Uterus (tissue), 4 donors: ENCODE measurements around the gene MALAT1. TPM values are rescaled to one million over a fixed set of nuclear protein-coding genes. Genes with fewer than 3 reads are reported as not detected.
A peak's percentile ranks its signal among the peaks of the same experiment; 100 is the strongest.

Experiments used
- DNase-seq, 2 donors: peaks; one replicate each; pipeline ENCODE4 v3.0.0-alpha.2; 2019 to 2020
- H3K27ac ChIP-seq, 2 donors: fragments of 200-600 bp; sonication (generic); 1 replicate in 1 of 2; 2 replicates in 1 of 2; pipeline ENCODE4 v1.5.1; 2016 to 2018
- H3K27me3 ChIP-seq, 2 donors: fragments of 200-600 bp; sonication (generic); one replicate each; pipeline ENCODE4 v1.5.1; 2018 to 2019; ENCODE audit warnings: control low read depth in 1 of 2
- H3K36me3 ChIP-seq, 2 donors: fragments of 200-600 bp; sonication (generic); one replicate each; pipeline ENCODE4 v1.5.1; 2019; ENCODE audit warnings: control low read depth in 1 of 2
- H3K4me1 ChIP-seq, 2 donors: fragments of 200-600 bp; sonication (generic); one replicate each; pipeline ENCODE4 v1.5.1; 2018 to 2019; ENCODE audit warnings: control low read depth in 1 of 2
- H3K4me3 ChIP-seq, 2 donors: fragments of 200-600 bp; sonication (generic); 1 replicate in 1 of 2; 2 replicates in 1 of 2; pipeline ENCODE4 v1.5.1; 2018 to 2019; ENCODE audit warnings: mild to moderate bottlenecking in 1 of 2
- H3K9me3 ChIP-seq, 2 donors: fragments of 200-600 bp; sonication (generic); one replicate each; pipeline ENCODE4 v1.5.1; 2019; ENCODE audit warnings: control low read depth in 1 of 2
- POLR2A ChIP-seq, 2 donors: fragments of 450-650 bp; IDR thresholded peaks; one replicate each; pipeline ENCODE4 v1.6.1; 2016; ENCODE audit warnings: antibody characterized with exemption in 2 of 2, mild to moderate bottlenecking in 1 of 2, moderate library complexity in 1 of 2
- intact Hi-C: fragments of 100-400 bp; cut with DNase I; formaldehyde crosslinking; loops from one replicate; pipeline ENCODE4 v1.15.1; 2023; ENCODE audit warnings: low total_unique reads
- total RNA-seq, 4 donors: library from RNA; depleted of rRNA in 3 of 4; stranded (reverse); fragments of >200 nt in 3 of 4; gene quantifications; one replicate each; pipeline versions ENCODE4 v1.1.0 to v1.2.4, GENCODE V29; 2014 to 2023
- TF ChIP-seq, protein P1 (sequence below), 4 experiments: fragments of 200-600 bp in 2 of 4; fragments of 450-650 bp in 2 of 4; sonication (generic) in 2 of 4; IDR thresholded peaks; one replicate each; pipeline ENCODE4 v1.5.1; 2016 to 2019; ENCODE audit warnings: antibody characterized with exemption in 4 of 4, mild to moderate bottlenecking in 2 of 4, moderate library complexity in 1 of 4
- donor health status: DM: yes; HTN: yes; CAD: no.

The MALAT1 gene
- total RNA-seq, 4 donors from 2014 or later = 6,732 to 19,335 (median 13,886) TPM

DNA sequence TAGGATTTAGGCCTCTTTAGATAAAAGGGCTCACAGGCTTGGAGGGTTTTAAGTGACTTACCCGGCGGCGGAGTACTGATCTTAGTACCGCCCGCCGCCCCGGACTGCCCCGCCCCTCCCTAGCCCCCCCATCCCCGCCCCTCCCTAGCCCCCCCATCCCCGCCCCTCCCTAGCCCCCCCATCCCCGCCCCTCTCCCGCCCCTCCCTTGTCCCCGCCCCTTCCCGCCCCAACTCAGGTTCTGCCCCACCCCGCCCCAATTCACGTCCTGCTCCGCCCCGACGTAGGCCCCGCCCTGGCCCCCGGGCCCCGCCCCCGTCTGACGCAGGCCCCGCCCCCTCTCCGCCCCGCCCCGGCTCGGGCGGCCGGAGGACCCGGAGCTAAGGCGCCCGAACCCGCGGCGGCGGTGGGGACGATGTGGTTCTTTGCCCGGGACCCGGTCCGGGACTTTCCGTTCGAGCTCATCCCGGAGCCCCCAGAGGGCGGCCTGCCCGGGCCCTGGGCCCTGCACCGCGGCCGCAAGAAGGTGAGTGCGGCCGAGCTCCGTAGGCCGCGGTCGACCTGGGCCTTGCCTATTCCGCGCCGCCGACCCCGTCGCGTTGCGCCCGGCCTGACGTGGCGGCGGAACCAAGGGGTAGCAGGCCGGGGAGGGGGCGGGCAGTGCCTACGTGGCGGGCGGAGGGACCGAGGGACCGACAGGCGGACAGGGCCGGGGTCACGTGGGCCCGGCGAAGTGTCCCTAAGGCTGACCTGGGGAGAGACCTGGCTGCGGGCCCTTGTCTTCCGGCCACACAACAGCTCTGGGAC is 26.1 kb downstream of the MALAT1 start, which contains the start of gene SCYL1:
TSS of gene SCYL1 (plus strand) at position 343 of the 805 bp plus-strand sequence. CDS start at position 414, 71 bp downstream.
- no peaks in the 10 kb centered on the region for H3K27me3 ChIP-seq
- H3K9me3 ChIP-seq = no peaks in the 10 kb centered on the region
- H3K4me3 ChIP-seq = peak within 1 kb of the TSS; percentile 75 to 81
- DNase-seq = peak; percentile 85 to 86
- H3K36me3 ChIP-seq = no peaks in the 10 kb centered on the region
- H3K27ac ChIP-seq = peak within 1 kb of the TSS; percentile 85 to 89
- intact Hi-C loops = no loop called here
- H3K4me1 ChIP-seq = peaks cover 3 to 10% of the 10 kb centered on the region in 2 donors
- peak; percentile 9 to 74 for TF ChIP-seq POLR2A (IDR thresholded peaks at IDR 0.05)
- TF ChIP-seq, protein P1, sequence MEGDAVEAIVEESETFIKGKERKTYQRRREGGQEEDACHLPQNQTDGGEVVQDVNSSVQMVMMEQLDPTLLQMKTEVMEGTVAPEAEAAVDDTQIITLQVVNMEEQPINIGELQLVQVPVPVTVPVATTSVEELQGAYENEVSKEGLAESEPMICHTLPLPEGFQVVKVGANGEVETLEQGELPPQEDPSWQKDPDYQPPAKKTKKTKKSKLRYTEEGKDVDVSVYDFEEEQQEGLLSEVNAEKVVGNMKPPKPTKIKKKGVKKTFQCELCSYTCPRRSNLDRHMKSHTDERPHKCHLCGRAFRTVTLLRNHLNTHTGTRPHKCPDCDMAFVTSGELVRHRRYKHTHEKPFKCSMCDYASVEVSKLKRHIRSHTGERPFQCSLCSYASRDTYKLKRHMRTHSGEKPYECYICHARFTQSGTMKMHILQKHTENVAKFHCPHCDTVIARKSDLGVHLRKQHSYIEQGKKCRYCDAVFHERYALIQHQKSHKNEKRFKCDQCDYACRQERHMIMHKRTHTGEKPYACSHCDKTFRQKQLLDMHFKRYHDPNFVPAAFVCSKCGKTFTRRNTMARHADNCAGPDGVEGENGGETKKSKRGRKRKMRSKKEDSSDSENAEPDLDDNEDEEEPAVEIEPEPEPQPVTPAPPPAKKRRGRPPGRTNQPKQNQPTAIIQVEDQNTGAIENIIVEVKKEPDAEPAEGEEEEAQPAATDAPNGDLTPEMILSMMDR (IDR thresholded peaks at IDR 0.05) = peak in 1 of 4 experiments; percentile 8

DNA sequence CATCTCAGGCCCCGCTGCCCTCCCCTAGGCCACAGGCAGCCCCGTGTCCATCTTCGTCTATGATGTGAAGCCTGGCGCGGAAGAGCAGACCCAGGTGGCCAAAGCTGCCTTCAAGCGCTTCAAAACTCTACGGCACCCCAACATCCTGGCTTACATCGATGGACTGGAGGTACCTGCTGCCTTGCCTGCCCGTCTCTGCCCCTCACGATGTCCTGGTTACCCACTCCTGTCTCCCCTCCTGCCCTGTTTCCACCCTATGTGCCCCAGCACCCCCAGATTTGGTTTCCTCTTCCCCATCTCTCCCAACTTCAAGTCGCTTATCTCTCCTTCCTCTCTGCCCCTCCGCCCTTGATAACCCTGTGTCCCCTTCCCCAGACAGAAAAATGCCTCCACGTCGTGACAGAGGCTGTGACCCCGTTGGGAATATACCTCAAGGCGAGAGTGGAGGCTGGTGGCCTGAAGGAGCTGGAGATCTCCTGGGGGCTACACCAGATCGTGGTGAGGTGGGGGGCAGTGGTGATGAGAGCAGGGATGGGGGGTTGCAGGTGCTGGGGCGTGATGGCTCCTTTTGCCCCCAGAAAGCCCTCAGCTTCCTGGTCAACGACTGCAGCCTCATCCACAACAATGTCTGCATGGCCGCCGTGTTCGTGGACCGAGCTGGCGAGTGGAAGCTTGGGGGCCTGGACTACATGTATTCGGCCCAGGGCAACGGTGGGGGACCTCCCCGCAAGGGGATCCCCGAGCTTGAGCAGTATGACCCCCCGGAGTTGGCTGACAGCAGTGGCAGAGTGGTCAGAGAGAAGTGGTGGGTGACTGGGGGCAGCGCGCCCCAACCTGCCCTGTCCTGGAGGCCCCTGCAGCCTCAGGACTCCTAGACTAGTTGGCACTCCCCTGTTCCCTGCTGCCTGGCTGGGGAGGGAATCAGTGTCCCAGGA is 27.0 kb downstream of the MALAT1 start:
- peak overlapping the region; percentile 75 to 81 for H3K4me3 ChIP-seq
- peaks cover 3 to 10% of the 10 kb centered on the region in 2 donors for H3K4me1 ChIP-seq
- no peaks in the 10 kb centered on the region for H3K36me3 ChIP-seq
- intact Hi-C loops = no loop called here
- TF ChIP-seq POLR2A (IDR thresholded peaks at IDR 0.05) = no peak
- TF ChIP-seq, protein P1 (IDR thresholded peaks at IDR 0.05) = no peak
- H3K27ac ChIP-seq = peak overlapping the region; percentile 85 to 89
- no peaks in the 10 kb centered on the region for H3K9me3 ChIP-seq
- no peaks in the 10 kb centered on the region for H3K27me3 ChIP-seq
- DNase-seq = no peak

DNA sequence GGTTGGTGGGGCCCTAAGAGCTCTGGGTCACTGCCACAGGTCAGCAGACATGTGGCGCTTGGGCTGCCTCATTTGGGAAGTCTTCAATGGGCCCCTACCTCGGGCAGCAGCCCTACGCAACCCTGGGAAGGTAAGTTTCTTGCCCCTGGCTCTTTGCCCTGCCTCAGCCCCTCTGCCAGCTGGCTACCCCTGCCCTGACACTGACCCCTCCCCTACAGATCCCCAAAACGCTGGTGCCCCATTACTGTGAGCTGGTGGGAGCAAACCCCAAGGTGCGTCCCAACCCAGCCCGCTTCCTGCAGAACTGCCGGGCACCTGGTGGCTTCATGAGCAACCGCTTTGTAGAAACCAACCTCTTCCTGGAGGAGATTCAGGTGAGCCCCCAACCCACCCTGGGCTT is 27.9 kb downstream of the MALAT1 start:
- H3K4me1 ChIP-seq = peaks cover 3 to 10% of the 10 kb centered on the region in 2 donors
- no peak for TF ChIP-seq POLR2A (IDR thresholded peaks at IDR 0.05)
- TF ChIP-seq, protein P1 (IDR thresholded peaks at IDR 0.05) = no peak
- no peaks in the 10 kb centered on the region for H3K36me3 ChIP-seq
- H3K27ac ChIP-seq = no peak overlapping the region
- DNase-seq = no peak
- no peaks in the 10 kb centered on the region for H3K27me3 ChIP-seq
- intact Hi-C loops = no loop called here
- H3K9me3 ChIP-seq = no peaks in the 10 kb centered on the region
- H3K4me3 ChIP-seq = no peak overlapping the region

DNA sequence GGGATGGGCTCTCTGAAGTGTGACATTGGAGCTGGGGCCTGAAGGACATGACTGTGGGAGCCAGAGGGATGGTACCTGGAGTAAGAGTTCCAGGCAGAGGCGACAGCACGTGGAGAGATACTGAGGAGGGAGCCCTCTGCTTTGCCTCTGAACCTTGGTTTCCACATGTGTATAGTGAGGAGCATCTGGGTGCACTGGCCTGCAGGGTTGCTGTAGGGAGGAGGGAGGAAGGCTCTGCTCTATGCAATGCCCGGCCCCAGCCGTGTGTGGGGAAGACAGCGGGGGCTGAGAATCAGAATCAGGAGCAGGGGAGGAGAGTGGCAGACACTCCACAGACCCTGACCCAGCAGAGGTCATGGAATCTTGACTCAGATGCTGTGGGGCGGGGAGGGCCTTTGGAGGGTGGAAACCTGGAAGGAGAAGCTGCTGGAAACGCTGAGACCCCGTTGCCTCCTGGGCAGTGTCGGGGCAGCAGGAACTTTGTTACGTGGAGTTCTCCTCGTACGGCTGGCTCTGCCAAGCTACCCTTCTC is 30.0 kb downstream of the MALAT1 start:
- Histone ChIP-seq H3K36me3 (no peaks in the 10 kb centered on the region), H3K4me3 (no peak overlapping the region), H3K27ac (no peak overlapping the region), H3K9me3 (no peaks in the 10 kb centered on the region), H3K4me1 (peaks cover 3 to 10% of the 10 kb centered on the region in 2 donors), H3K27me3 (no peaks in the 10 kb centered on the region)
- intact Hi-C loops = no loop called here
- no peak for DNase-seq
- TF ChIP-seq, protein P1 (IDR thresholded peaks at IDR 0.05) = no peak
- TF ChIP-seq POLR2A (IDR thresholded peaks at IDR 0.05) = no peak
